Suppressor macrophage (primary cell): ENCODE data around the gene CCDC9.
"Not testable (repeated sequence)": the region's sequence is repeated elsewhere in the genome, so short reads cannot be mapped to it uniquely, and the experiment has no call there.

Experiments used
- DNase-seq, 4 experiments: peaks; one replicate each; pipeline ENCODE4 v3.0.0-alpha.2; 2020 to 2022

The CCDC9 gene

GRCh38 chr19:47261946-47262793 lies 5.8 kb downstream of the CCDC9 start:
- peak in 2 of 4 experiments; percentile 38 to 46 for DNase-seq

GRCh38 chr19:47264629-47265028 lies 8.3 kb downstream of the CCDC9 start:
- no peak for DNase-seq

- no peak for DNase-seq
Observed at GRCh38 chr19:47266401-47266941, 10.1 kb downstream of the CCDC9 start.

- no peak for DNase-seq
Observed at GRCh38 chr19:47267350-47267759, 11.0 kb downstream of the CCDC9 start.

- DNase-seq = no peak
Observed at GRCh38 chr19:47268028-47268427, 11.7 kb downstream of the CCDC9 start.

GRCh38 chr19:47269596-47269995 lies 13.3 kb downstream of the CCDC9 start:
- DNase-seq = no peak

GRCh38 chr19:47270408-47270807 lies 14.1 kb downstream of the CCDC9 start:
- no peak for DNase-seq

- DNase-seq = no peak
Observed at GRCh38 chr19:47271949-47272348, 15.6 kb downstream of the CCDC9 start.

- DNase-seq = peak in 1 of 4 experiments; percentile 27
Observed at GRCh38 chr19:47272448-47273312, 16.4 kb downstream of the CCDC9 start.

GRCh38 chr19:47273313-47274070 lies 17.2 kb downstream of the CCDC9 start:
- peak; percentile 95 to 97 (median 96) for DNase-seq

GRCh38 chr19:47274071-47274890 lies 18.0 kb downstream of the CCDC9 start, which contains the start of gene INAFM1:
TSS of gene INAFM1 (plus strand) at chr19:47274885. CDS start at chr19:47274920, 35 bp downstream.
- peak; percentile 95 to 99 (median 98) for DNase-seq

GRCh38 chr19:47274891-47275761 lies 18.8 kb downstream of the CCDC9 start:
- peak in 2 of 4 experiments; percentile 23 to 58 for DNase-seq

- DNase-seq = no peak
Observed at GRCh38 chr19:47275791-47276461, 19.6 kb downstream of the CCDC9 start.

- not testable (repeated sequence) for DNase-seq
Observed at GRCh38 chr19:47276513-47276912, 20.2 kb downstream of the CCDC9 start.

- DNase-seq = peak; percentile 41 to 66 (median 50)
Observed at GRCh38 chr19:47280183-47280797, 24.0 kb downstream of the CCDC9 start.

- no peak for DNase-seq
Observed at GRCh38 chr19:47283405-47284059, 27.2 kb downstream of the CCDC9 start.

- peak; percentile 77 to 85 (median 80) for DNase-seq
Observed at GRCh38 chr19:47284324-47284899, 28.1 kb downstream of the CCDC9 start.

- DNase-seq = peak; percentile 89 to 96 (median 92)
Observed at GRCh38 chr19:47296036-47296435, 39.7 kb downstream of the CCDC9 start.
